Testis (tissue), 2 donors: ENCODE results near the gene SLX4IP.

ENCODE experiments used
- POLR2A ChIP-seq: fragments of 450-650 bp; IDR thresholded peaks from one replicate; pipeline ENCODE4 v1.6.1; 2017; ENCODE audit warnings: antibody characterized with exemption, mild to moderate bottlenecking, moderate library complexity
- TF ChIP-seq, protein P1 (sequence below), 3 experiments: fragments of 450-650 bp in 2 of 3; fragments of 200-600 bp in 1 of 3; sonication (generic) in 1 of 3; IDR thresholded peaks; one replicate each; pipeline ENCODE4 v1.5.1; 2016 to 2019; ENCODE audit warnings: antibody characterized with exemption in 3 of 3, mild to moderate bottlenecking in 2 of 3, moderate library complexity in 1 of 3

DNA sequence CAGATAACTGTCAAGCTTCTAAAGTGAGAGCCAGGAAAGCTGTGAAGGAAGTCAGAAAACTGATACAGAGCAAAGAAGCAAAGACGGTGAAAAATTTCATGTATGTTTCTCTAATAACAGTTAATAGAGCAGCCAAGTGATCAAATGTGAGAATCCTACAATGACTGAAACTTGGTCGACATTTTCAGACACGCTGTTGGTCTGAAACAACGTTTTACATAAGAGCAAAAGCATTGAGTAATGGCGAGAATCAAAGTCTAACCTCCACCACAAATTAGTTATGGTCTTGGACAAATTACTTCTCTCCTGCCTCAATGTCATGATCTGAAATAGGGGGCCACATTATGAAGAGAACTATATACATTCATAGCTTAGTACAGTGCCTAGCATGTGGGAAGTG, 4.4 kb upstream of the SLX4IP start:
- TF ChIP-seq, protein P1, sequence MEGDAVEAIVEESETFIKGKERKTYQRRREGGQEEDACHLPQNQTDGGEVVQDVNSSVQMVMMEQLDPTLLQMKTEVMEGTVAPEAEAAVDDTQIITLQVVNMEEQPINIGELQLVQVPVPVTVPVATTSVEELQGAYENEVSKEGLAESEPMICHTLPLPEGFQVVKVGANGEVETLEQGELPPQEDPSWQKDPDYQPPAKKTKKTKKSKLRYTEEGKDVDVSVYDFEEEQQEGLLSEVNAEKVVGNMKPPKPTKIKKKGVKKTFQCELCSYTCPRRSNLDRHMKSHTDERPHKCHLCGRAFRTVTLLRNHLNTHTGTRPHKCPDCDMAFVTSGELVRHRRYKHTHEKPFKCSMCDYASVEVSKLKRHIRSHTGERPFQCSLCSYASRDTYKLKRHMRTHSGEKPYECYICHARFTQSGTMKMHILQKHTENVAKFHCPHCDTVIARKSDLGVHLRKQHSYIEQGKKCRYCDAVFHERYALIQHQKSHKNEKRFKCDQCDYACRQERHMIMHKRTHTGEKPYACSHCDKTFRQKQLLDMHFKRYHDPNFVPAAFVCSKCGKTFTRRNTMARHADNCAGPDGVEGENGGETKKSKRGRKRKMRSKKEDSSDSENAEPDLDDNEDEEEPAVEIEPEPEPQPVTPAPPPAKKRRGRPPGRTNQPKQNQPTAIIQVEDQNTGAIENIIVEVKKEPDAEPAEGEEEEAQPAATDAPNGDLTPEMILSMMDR (IDR thresholded peaks at IDR 0.05), result no peak
- TF ChIP-seq POLR2A, result no peak
